Prostate gland (tissue), 2 donors: ENCODE data around the gene U2AF2.
A peak's percentile ranks its signal among the peaks of the same experiment; 100 is the strongest.

ENCODE experiments used
- CTCF ChIP-seq, 4 experiments: fragments of 200-600 bp in 2 of 4; fragments of 450-650 bp in 2 of 4; sonication (generic) in 2 of 4; IDR thresholded peaks; 1 replicate in 3 of 4; 2 replicates in 1 of 4; pipeline ENCODE4 v1.5.1; 2016 to 2019; ENCODE audit warnings: antibody characterized with exemption in 4 of 4, mild to moderate bottlenecking in 2 of 4, moderate library complexity in 2 of 4
- POLR2AphosphoS5 ChIP-seq: sonication (generic); formaldehyde crosslinking; IDR thresholded peaks from one replicate; pipeline ENCODE4 v1.6.1; 2017; ENCODE audit warnings: antibody characterized with exemption

- TF ChIP-seq POLR2AphosphoS5 (no peak), CTCF (IDR thresholded peaks at IDR 0.05) (peak; percentile 29 to 62 (median 40))
These were observed 14.7 kb upstream of the U2AF2 start for GRCh38 chr19:55640043-55640576.
